Muscle of leg (tissue), 11 donors: ENCODE measurements around the gene IFNLR1. TPM values are rescaled to one million over a fixed set of nuclear protein-coding genes. Genes with fewer than 3 reads are reported as not detected.
A peak's percentile ranks its signal among the peaks of the same experiment; 100 is the strongest.

Source experiments
- DNase-seq: peaks from one replicate; pipeline ENCODE4 v3.0.0; 2013
- H3K27ac ChIP-seq: one replicate; pipeline ENCODE4 v1.5.1; 2013; ENCODE audit warnings: mild to moderate bottlenecking, low read length, control low read depth
- H3K27me3 ChIP-seq: one replicate; pipeline ENCODE4 v1.6.1; 2013; ENCODE audit warnings: low read length; ENCODE audit not compliant: control insufficient read depth, insufficient read depth
- H3K36me3 ChIP-seq: one replicate; pipeline ENCODE4 v1.6.1; 2013; ENCODE audit warnings: low read length; ENCODE audit not compliant: control insufficient read depth, insufficient read depth
- H3K4me1 ChIP-seq: one replicate; pipeline ENCODE4 v1.6.1; 2013; ENCODE audit warnings: low read length; ENCODE audit not compliant: control insufficient read depth, insufficient read depth
- H3K4me3 ChIP-seq: one replicate; pipeline ENCODE4 v1.5.1; 2013; ENCODE audit warnings: low read length, control low read depth
- H3K9me3 ChIP-seq: replicated peaks from 2 replicates; pipeline ENCODE4 v1.6.1; 2013; ENCODE audit warnings: low read depth, low read length; ENCODE audit not compliant: control insufficient read depth
- WGBS: methylation state at CpG from one replicate; pipeline ENCODE4 v1.1.5; 2013; ENCODE audit warnings: missing lambda C conversion rate; ENCODE audit not compliant: insufficient coverage; 5-methylcytosine and 5-hydroxymethylcytosine counted together
- polyA plus RNA-seq, 8 donors: library from polyadenylated mRNA; unstranded; fragments of 120-200 nt; gene quantifications; one replicate each; pipeline versions ENCODE4 v1.2.1 to v1.2.3, GENCODE V29; 2013; ENCODE audit warnings: inconsistent platforms in 1 of 8, low replicate concordance in 1 of 8; ENCODE audit not compliant: insufficient read length in 8 of 8, insufficient read depth in 1 of 8
- total RNA-seq: library from RNA; stranded (reverse); fragments of 120-200 nt; gene quantifications from one replicate; pipeline ENCODE4 v1.2.4, GENCODE V29; 2013

IFNLR1 gene
- total and polyA plus RNA-seq, 9 donors: 0.04 to 1.1 (median 0.17) TPM; not detected in 1

DNA sequence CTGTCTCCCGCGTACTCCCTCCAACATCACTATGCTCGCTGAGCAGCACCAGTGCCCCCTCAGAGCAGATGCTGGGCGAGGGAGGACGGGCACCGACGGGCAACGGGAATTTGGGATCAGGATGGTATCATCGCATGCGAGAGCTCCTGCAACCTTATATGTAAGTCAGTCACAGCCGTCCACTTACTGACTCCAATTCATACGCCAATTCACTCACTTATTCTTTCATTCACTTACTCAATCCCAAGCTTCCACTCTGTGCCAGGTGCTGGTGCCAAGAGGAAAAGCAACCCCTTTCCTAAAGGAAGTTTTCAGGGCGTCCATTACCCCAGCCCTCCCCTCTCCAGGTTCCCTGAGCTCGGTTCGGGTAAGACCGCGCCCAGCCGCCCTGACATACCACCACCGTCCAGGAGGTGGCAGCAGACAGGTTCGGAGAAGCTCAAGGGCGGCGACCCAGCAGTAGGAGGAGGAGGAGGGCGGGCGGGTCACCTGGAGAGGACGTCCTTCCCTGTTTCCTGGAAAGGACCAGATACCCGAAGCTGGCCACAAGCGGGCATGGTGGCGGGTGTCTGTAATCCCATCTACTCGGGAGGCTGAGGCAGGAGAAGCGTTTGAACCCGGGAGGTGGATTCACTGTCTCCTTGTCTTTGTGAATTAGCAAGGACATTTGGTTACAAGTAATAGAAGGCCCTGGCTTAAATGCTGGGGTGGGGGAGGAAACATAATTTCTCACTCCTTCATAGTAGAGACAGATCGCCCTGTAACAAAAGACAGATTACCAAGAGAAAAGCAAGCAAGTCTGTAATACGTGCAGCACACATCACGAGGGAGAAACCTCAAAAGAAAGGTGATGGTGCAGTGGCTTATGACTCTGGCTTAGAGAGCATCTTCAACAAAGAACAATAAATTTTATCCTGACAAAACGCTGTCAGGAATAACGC is 36.6 kb downstream of the IFNLR1 start:
- DNase-seq: peak; percentile 76
- H3K27ac ChIP-seq: no peak overlapping the region
- WGBS: 25% methylated on average over 19 of the region's 36 CpGs

GRCh38 chr1:24149866-24150233 is 37.2 kb downstream of the IFNLR1 start:
- Histone ChIP-seq H3K4me1 (peaks cover 7% of the 10 kb centered on the region), H3K4me3 (no peak overlapping the region), H3K27ac (no peak overlapping the region), H3K9me3 (no peaks in the 10 kb centered on the region), H3K36me3 (no peaks in the 10 kb centered on the region), H3K27me3 (peaks cover 30% of the 10 kb centered on the region)
- no peak for DNase-seq
- WGBS: 82% methylated on average over 3 of the region's 5 CpGs

More for the DNA sequence above, 36.6 kb downstream of the IFNLR1 start:
- no peaks in the 10 kb centered on the region for H3K9me3 ChIP-seq
- peaks cover 30% of the 10 kb centered on the region for H3K27me3 ChIP-seq
- no peaks in the 10 kb centered on the region for H3K36me3 ChIP-seq
- H3K4me3 ChIP-seq: no peak overlapping the region
- peaks cover 7% of the 10 kb centered on the region for H3K4me1 ChIP-seq

GRCh38 chr1:24147816-24148215 is 39.3 kb downstream of the IFNLR1 start:
- Histone ChIP-seq H3K36me3 (no peaks in the 10 kb centered on the region), H3K9me3 (no peaks in the 10 kb centered on the region), H3K4me3 (no peak overlapping the region), H3K27me3 (peaks cover 35% of the 10 kb centered on the region), H3K27ac (no peak overlapping the region), H3K4me1 (peaks cover 7% of the 10 kb centered on the region)
- no peak for DNase-seq
- 46% methylated on average over 3 of the region's 6 CpGs for whole genome bisulfite sequencing

DNA sequence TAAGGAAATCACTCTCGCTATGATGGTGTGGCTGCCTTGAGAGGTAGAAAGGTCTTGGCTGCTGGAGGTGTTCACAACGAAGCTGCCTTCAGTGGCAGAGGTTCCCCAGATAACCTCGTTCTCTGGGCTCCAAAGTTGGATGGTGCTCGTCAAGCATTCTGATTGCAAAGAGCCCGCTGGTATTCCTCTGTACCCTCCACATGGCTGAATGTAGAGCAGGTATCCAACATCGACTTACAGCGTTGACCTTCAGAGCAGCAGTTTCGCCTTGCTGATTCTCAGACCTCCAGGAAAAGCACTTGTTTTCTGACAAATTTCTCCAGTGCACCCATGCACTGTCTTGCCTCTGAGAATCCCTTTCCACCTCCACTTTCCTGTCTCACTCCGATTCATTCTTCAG is 39.9 kb downstream of the IFNLR1 start:
- H3K4me3 ChIP-seq: no peak overlapping the region
- WGBS: 86% methylated on average over 9 of the region's 9 CpGs
- DNase-seq: no peak
- peaks cover 29% of the 10 kb centered on the region for H3K27me3 ChIP-seq
- peaks cover 7% of the 10 kb centered on the region for H3K4me1 ChIP-seq
- no peak overlapping the region for H3K27ac ChIP-seq
- H3K9me3 ChIP-seq: no peaks in the 10 kb centered on the region
- H3K36me3 ChIP-seq: no peaks in the 10 kb centered on the region

- WGBS: 64% methylated on average over 12 of the region's 22 CpGs
- Histone ChIP-seq H3K27ac (no peak within 1 kb of the TSS), H3K27me3 (peaks cover 9% of the 10 kb centered on the region), H3K9me3 (no peaks in the 10 kb centered on the region), H3K4me3 (no peak within 1 kb of the TSS), H3K4me1 (no peaks in the 10 kb centered on the region), H3K36me3 (no peaks in the 10 kb centered on the region)
- no peak for DNase-seq
Observed at GRCh38 chr1:24142546-24143534, 44.2 kb downstream of the IFNLR1 start, which contains the start of gene IL22RA1. Gene IL22RA1 (minus strand): TSS chr1:24143140. CDS start chr1:24143082, 58 bp downstream.

DNA sequence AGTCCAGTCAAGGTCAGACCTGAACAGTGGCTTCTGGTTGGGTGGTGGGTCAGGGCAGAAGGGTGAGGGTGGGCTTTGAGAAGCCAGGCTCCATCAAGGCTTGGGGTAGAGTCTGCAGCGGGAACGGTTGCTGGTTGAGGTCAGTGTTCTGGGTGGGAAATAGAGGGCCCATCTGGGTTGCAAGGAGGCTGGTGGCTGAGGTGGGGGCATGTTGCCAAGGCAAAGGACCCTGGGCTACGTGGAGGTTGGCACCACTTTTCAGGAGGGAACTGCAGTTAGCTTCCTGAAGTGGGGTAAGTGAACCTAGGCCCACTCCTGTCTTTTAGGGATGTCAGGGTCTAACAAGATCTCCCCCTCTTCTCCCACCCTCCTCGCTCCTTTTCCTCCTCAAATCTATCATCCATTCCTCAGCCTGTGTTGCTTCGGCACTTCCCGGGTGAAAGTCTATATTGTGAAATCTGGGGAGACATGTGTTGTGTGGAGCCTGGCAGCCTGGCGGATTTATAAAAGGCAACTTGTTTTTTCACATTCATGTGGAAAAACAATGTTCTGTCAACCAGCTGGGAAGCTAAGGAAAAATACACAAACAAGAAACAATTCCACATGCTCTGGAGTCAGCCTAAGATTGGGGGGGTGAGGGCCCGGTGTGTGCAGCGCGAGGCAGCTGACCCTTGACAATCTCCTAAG is 45.6 kb downstream of the IFNLR1 start:
- peaks cover 9% of the 10 kb centered on the region for H3K27me3 ChIP-seq
- no peaks in the 10 kb centered on the region for H3K4me1 ChIP-seq
- no peaks in the 10 kb centered on the region for H3K36me3 ChIP-seq
- no peak overlapping the region for H3K27ac ChIP-seq
- DNase-seq: no peak
- H3K9me3 ChIP-seq: no peaks in the 10 kb centered on the region
- 88% methylated on average over 6 of the region's 10 CpGs for WGBS
- H3K4me3 ChIP-seq: no peak overlapping the region

DNA sequence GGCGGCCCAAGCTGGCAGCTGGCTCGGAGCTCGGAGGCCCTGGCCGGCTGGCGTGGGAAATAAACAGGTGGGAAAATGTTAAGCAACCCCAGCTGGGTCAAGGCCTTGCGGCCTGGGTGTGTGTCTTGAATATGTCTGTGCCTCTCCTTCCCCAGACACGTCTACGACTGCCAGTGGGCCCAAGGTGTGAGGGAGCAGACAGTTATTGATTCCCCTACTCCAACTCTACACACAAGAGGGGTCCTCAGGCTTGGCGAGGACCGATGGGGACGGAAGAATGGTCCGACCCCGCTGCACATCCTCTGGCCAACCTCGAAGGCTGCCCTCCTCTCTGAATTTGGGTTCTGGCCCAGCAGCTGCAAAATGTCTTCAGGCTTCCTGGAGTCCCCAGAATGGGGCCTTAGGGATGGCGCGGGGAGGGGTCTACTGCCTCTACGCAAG is 46.3 kb downstream of the IFNLR1 start:
- no peak for DNase-seq
- no peaks in the 10 kb centered on the region for H3K9me3 ChIP-seq
- no peak overlapping the region for H3K4me3 ChIP-seq
- H3K27ac ChIP-seq: no peak overlapping the region
- peaks cover 9% of the 10 kb centered on the region for H3K27me3 ChIP-seq
- WGBS: 77% methylated on average over 12 of the region's 17 CpGs
- no peaks in the 10 kb centered on the region for H3K36me3 ChIP-seq
- no peaks in the 10 kb centered on the region for H3K4me1 ChIP-seq

DNA sequence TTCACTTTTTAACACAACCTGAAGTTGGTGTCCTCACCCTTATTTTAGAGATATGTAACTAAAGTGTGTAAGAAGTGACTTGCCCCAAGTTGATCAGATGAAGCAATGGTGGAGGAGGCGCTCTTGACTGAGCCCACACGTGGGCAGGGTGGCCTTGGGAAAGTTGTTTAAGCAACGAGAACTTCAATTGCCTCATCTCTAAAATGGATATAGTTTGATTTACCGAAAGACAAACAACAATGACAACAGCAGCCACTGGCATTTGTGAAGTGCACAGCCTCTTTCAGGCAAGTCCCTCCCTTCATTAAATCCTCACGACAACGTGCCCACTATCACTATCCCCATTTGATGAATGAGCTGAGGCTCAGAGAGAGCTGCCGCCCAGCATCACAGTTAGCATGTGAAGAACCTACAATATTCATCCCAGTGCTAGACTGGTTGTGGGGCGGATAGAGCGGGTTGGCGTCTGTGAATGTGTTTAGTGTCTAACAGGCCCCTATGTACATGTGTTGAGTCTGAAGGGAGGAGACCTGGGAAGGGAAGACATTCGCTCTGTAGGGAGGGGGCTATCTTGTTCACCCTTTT is 47.2 kb downstream of the IFNLR1 start:
- 89% methylated on average over 5 of the region's 11 CpGs for WGBS
- Histone ChIP-seq H3K27me3 (peaks cover 9% of the 10 kb centered on the region), H3K36me3 (no peaks in the 10 kb centered on the region), H3K27ac (no peak overlapping the region), H3K4me3 (no peak overlapping the region), H3K4me1 (no peaks in the 10 kb centered on the region), H3K9me3 (no peaks in the 10 kb centered on the region)
- no peak for DNase-seq

DNA sequence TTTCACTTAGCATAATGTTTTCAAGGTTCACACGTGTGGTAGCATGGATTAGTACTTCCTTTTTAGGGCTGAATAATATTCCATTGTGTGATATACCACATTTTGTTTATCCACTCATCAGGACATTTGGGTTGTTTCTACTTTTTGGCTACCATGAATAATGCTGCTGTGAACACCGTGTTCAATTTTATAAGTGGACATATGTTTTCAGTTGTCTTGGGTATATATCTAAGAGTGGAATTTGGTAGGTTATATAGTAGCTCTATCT is 47.9 kb downstream of the IFNLR1 start:
- Histone ChIP-seq H3K9me3 (no peaks in the 10 kb centered on the region), H3K27me3 (peaks cover 7% of the 10 kb centered on the region), H3K36me3 (no peaks in the 10 kb centered on the region), H3K27ac (no peak overlapping the region), H3K4me1 (no peaks in the 10 kb centered on the region), H3K4me3 (no peak overlapping the region)
- DNase-seq: no peak
- WGBS: 80% methylated on average over 1 of the region's 2 CpGs
